ENCODE results near the gene PTPRN2.

The PTPRN2 gene

GRCh38 chr7:158547817-158548216, 39.8 kb downstream of the PTPRN2 start:
- TF ChIP-seq SP1 (IDR thresholded peaks at IDR 0.05), result no peak
- no peak for TF ChIP-seq NFRKB (IDR thresholded peaks at IDR 0.05)
- no peak for TF ChIP-seq SUZ12 (IDR thresholded peaks at IDR 0.05)
- TF ChIP-seq ARNT (IDR thresholded peaks at IDR 0.05), result no peak
- TF ChIP-seq FOXM1 (IDR thresholded peaks at IDR 0.05; ENCODE audit: borderline replicate concordance), result no peak
- TF ChIP-seq LEF1 (IDR thresholded peaks at IDR 0.05; ENCODE audit: borderline replicate concordance), result no peak
- TF ChIP-seq ELF4 (IDR thresholded peaks at IDR 0.05), result no peak
- no peak for TF ChIP-seq PKNOX1 (IDR thresholded peaks at IDR 0.05)
- no peak for TF ChIP-seq BHLHE40 (IDR thresholded peaks at IDR 0.05; ENCODE audit: borderline replicate concordance)
- no peak for TF ChIP-seq TARDBP (IDR thresholded peaks at IDR 0.05)
- no peak for TF ChIP-seq FOXA1 (IDR thresholded peaks at IDR 0.05)
- no peak for TF ChIP-seq L3MBTL2 (conservative IDR thresholded peaks at IDR 0.05)
- TF ChIP-seq FOXK2 (IDR thresholded peaks at IDR 0.05), result no peak
- TF ChIP-seq HDGF (IDR thresholded peaks at IDR 0.05; ENCODE audit: borderline replicate concordance), result no peak
- TF ChIP-seq CTBP1 (IDR thresholded peaks at IDR 0.05; ENCODE audit: borderline replicate concordance), result no peak
- ChIA-PET CTCF (no interaction called here), POLR2A (no interaction called here)
- DNase-seq (ENCODE audit: extremely low spot score), result no peak

GRCh38 chr7:158546626-158547025, 41.0 kb downstream of the PTPRN2 start:
- TF ChIP-seq HDGF (IDR thresholded peaks at IDR 0.05; ENCODE audit: borderline replicate concordance), result no peak
- TF ChIP-seq NFRKB (IDR thresholded peaks at IDR 0.05), result no peak
- no peak for TF ChIP-seq ELF4 (IDR thresholded peaks at IDR 0.05)
- TF ChIP-seq FOXA1 (IDR thresholded peaks at IDR 0.05), result no peak
- no peak for TF ChIP-seq L3MBTL2 (conservative IDR thresholded peaks at IDR 0.05)
- no peak for TF ChIP-seq FOXK2 (IDR thresholded peaks at IDR 0.05)
- no peak for TF ChIP-seq PKNOX1 (IDR thresholded peaks at IDR 0.05)
- no peak for TF ChIP-seq ARNT (IDR thresholded peaks at IDR 0.05)
- no peak for TF ChIP-seq LEF1 (IDR thresholded peaks at IDR 0.05; ENCODE audit: borderline replicate concordance)
- no peak for TF ChIP-seq ZNF384 (IDR thresholded peaks at IDR 0.05)
- no peak for TF ChIP-seq TARDBP (IDR thresholded peaks at IDR 0.05)
- TF ChIP-seq BHLHE40 (IDR thresholded peaks at IDR 0.05; ENCODE audit: borderline replicate concordance), result no peak
- no peak for TF ChIP-seq SP1 (IDR thresholded peaks at IDR 0.05)
- no peak for TF ChIP-seq FOXM1 (IDR thresholded peaks at IDR 0.05; ENCODE audit: borderline replicate concordance)
- TF ChIP-seq CTBP1 (IDR thresholded peaks at IDR 0.05; ENCODE audit: borderline replicate concordance), result no peak
- no peak for TF ChIP-seq SUZ12 (IDR thresholded peaks at IDR 0.05)
- ChIA-PET CTCF (no interaction called here), POLR2A (no interaction called here)
- no peak for DNase-seq (ENCODE audit: extremely low spot score)

GRCh38 chr7:158546214-158546613, 41.4 kb downstream of the PTPRN2 start:
- POLR2A ChIA-PET, result no interaction called here
- DNase-seq (ENCODE audit: extremely low spot score), result no peak
- TF ChIP-seq L3MBTL2 (conservative IDR thresholded peaks at IDR 0.05) (no peak), LEF1 (IDR thresholded peaks at IDR 0.05; ENCODE audit: borderline replicate concordance) (no peak), ARNT (IDR thresholded peaks at IDR 0.05) (no peak), FOXA1 (IDR thresholded peaks at IDR 0.05) (no peak), FOXK2 (IDR thresholded peaks at IDR 0.05) (no peak)
- CTCF ChIA-PET, result no interaction called here

GRCh38 chr7:158544708-158545107, 42.9 kb downstream of the PTPRN2 start:
- POLR2A ChIA-PET, result no interaction called here
- TF ChIP-seq FOXK2 (IDR thresholded peaks at IDR 0.05), result no peak
- DNase-seq (ENCODE audit: extremely low spot score), result no peak
- CTCF ChIA-PET, result interaction anchor here (0.6 to 0.8 kb wide), 2 partner anchors 19 to 70 kb away, joined by 3 read pairs; no protein-coding TSS in a partner anchor

GRCh38 chr7:158543840-158544239, 43.8 kb downstream of the PTPRN2 start:
- TF ChIP-seq BHLHE40 (IDR thresholded peaks at IDR 0.05; ENCODE audit: borderline replicate concordance), result no peak
- TF ChIP-seq SP1 (IDR thresholded peaks at IDR 0.05), result no peak
- TF ChIP-seq TARDBP (IDR thresholded peaks at IDR 0.05), result no peak
- TF ChIP-seq SUZ12 (IDR thresholded peaks at IDR 0.05), result no peak
- TF ChIP-seq L3MBTL2 (conservative IDR thresholded peaks at IDR 0.05), result no peak
- no peak for TF ChIP-seq FOXA1 (IDR thresholded peaks at IDR 0.05)
- TF ChIP-seq PKNOX1 (IDR thresholded peaks at IDR 0.05), result no peak
- TF ChIP-seq ARNT (IDR thresholded peaks at IDR 0.05), result no peak
- no peak for TF ChIP-seq FOXK2 (IDR thresholded peaks at IDR 0.05)
- TF ChIP-seq FOXM1 (IDR thresholded peaks at IDR 0.05; ENCODE audit: borderline replicate concordance), result no peak
- no peak for TF ChIP-seq LEF1 (IDR thresholded peaks at IDR 0.05; ENCODE audit: borderline replicate concordance)
- no peak for TF ChIP-seq ELF4 (IDR thresholded peaks at IDR 0.05)
- TF ChIP-seq NFRKB (IDR thresholded peaks at IDR 0.05), result no peak
- TF ChIP-seq HDGF (IDR thresholded peaks at IDR 0.05; ENCODE audit: borderline replicate concordance), result no peak
- TF ChIP-seq CTBP1 (IDR thresholded peaks at IDR 0.05; ENCODE audit: borderline replicate concordance), result no peak
- TF ChIP-seq ZNF384 (IDR thresholded peaks at IDR 0.05), result no peak
- POLR2A ChIA-PET, result no interaction called here
- DNase-seq (ENCODE audit: extremely low spot score), result no peak
- CTCF ChIA-PET, result no interaction called here

GRCh38 chr7:158542651-158543566, 44.7 kb downstream of the PTPRN2 start:
- TF ChIP-seq ARNT (IDR thresholded peaks at IDR 0.05) (no peak), BHLHE40 (IDR thresholded peaks at IDR 0.05; ENCODE audit: borderline replicate concordance) (no peak), HDGF (IDR thresholded peaks at IDR 0.05; ENCODE audit: borderline replicate concordance) (no peak), SUZ12 (IDR thresholded peaks at IDR 0.05) (no peak), FOXK2 (IDR thresholded peaks at IDR 0.05) (no peak), CTBP1 (IDR thresholded peaks at IDR 0.05; ENCODE audit: borderline replicate concordance) (no peak), SP1 (IDR thresholded peaks at IDR 0.05) (no peak), ELF4 (IDR thresholded peaks at IDR 0.05) (no peak), ZNF384 (IDR thresholded peaks at IDR 0.05) (no peak)
- CTCF ChIA-PET, result no interaction called here

More at GRCh38 chr7:158542651-158543566, 44.7 kb downstream of the PTPRN2 start:
- DNase-seq (ENCODE audit: extremely low spot score), result no peak
- POLR2A ChIA-PET, result no interaction called here
